OCI-LY7 (cell line): ENCODE measurements around the gene CD300H. TPM values are rescaled to one million over a fixed set of nuclear protein-coding genes. Genes with fewer than 3 reads are reported as not detected.

Experiments
- BruUV-seq: library from RNA; stranded (reverse); fragments of 400-500 nt; replicated peaks from 2 replicates; lab custom pipeline; 2021; lab: Mats Ljungman, UMichigan
- CTCF ChIA-PET: fragments of 300-600 bp; sonication (Branson Sonifier 250); formaldehyde crosslinking; loops from one replicate; lab custom pipeline; 2022; ENCODE audit warnings: antibody characterized with exemption; ENCODE audit not compliant: unreplicated experiment; lab: Charles Lee
- POLR2A ChIA-PET: fragments of 300-600 bp; sonication (Branson Sonifier 250); formaldehyde crosslinking; loops from one replicate; lab custom pipeline; 2022; ENCODE audit warnings: antibody characterized with exemption; lab: Charles Lee
- DNase-seq: peaks from one replicate; pipeline ENCODE4 v3.0.0-alpha.2; 2015; ENCODE audit warnings: low spot score
- H2AFZ ChIP-seq: fragments of 200-600 bp; sonication (generic), shearing (Covaris generic); 2 replicates; pipeline ENCODE4 v1.6.1; 2014; ENCODE audit warnings: mild to moderate bottlenecking, antibody characterized with exemption, low read length, moderate library complexity
- H3K27ac ChIP-seq: fragments of 200-600 bp; sonication (generic); 2 replicates; pipeline ENCODE4 v1.5.1; 2014; ENCODE audit warnings: mixed run types, low read depth, mild to moderate bottlenecking, moderate library complexity, low read length, inconsistent platforms; ENCODE audit not compliant: poor library complexity, severe bottlenecking
- H3K36me3 ChIP-seq: fragments of 200-600 bp; sonication (generic); 2 replicates; pipeline ENCODE4 v1.6.1; 2014; ENCODE audit warnings: mild to moderate bottlenecking, antibody characterized with exemption, low read length, moderate library complexity, mixed read lengths; ENCODE audit not compliant: insufficient read depth
- H3K4me1 ChIP-seq: fragments of 200-600 bp; sonication (generic); 2 replicates; pipeline ENCODE4 v1.5.1; 2014; ENCODE audit warnings: mild to moderate bottlenecking, low read length; ENCODE audit not compliant: insufficient read depth, poor library complexity, severe bottlenecking
- H3K4me2 ChIP-seq: fragments of 200-600 bp; sonication (generic); 2 replicates; pipeline ENCODE4 v1.6.1; 2014; ENCODE audit warnings: mild to moderate bottlenecking, low read length
- H3K4me3 ChIP-seq: fragments of 200-600 bp; sonication (generic); 2 replicates; pipeline ENCODE4 v1.5.1; 2014; ENCODE audit warnings: mild to moderate bottlenecking, low read depth, low read length; ENCODE audit not compliant: poor library complexity, severe bottlenecking
- H3K79me2 ChIP-seq: fragments of 200-600 bp; sonication (generic); 2 replicates; pipeline ENCODE4 v1.6.1; 2016; ENCODE audit warnings: low read depth, mild to moderate bottlenecking, low read length, moderate library complexity, mixed read lengths; ENCODE audit not compliant: insufficient read depth
- H3K9me2 ChIP-seq: fragments of 200-600 bp; sonication (generic); 2 replicates; pipeline ENCODE4 v1.6.1; 2016; ENCODE audit warnings: mild to moderate bottlenecking, low read length, mixed read lengths; ENCODE audit not compliant: insufficient read depth
- H3K9me3 ChIP-seq: fragments of 200-600 bp; sonication (generic); 2 replicates; pipeline ENCODE4 v1.6.1; 2014; ENCODE audit warnings: mild to moderate bottlenecking, mixed run types, low read length, mixed read lengths
- H4K20me1 ChIP-seq: fragments of 200-600 bp; sonication (generic); 2 replicates; pipeline ENCODE4 v1.6.1; 2014; ENCODE audit warnings: mild to moderate bottlenecking, antibody characterized with exemption, low read length, moderate library complexity, mixed read lengths; ENCODE audit not compliant: insufficient read depth
- CTCF ChIP-seq: fragments of 200-600 bp; sonication (generic); conservative IDR thresholded peaks from 2 replicates; pipeline ENCODE4 v1.5.1; 2014; ENCODE audit warnings: mild to moderate bottlenecking, antibody characterized with exemption, low read length, moderate library complexity, mixed read lengths
- EZH2phosphoT487 ChIP-seq: fragments of 200-600 bp; sonication (generic); IDR thresholded peaks from 2 replicates; pipeline ENCODE4 v1.6.1; 2018; ENCODE audit warnings: low read depth, borderline replicate concordance, mild to moderate bottlenecking, mixed run types, antibody characterized with exemption, low read length, moderate library complexity, mixed read lengths
- intact Hi-C: fragments of 100-400 bp; cut with micrococcal nuclease; formaldehyde crosslinking; loops from one replicate; pipeline ENCODE4 v1.10.0; 2022; ENCODE audit not compliant: unreplicated experiment
- total RNA-seq, 2 experiments: library from RNA; depleted of rRNA in 1 of 2; stranded (reverse); fragments of >200 nt in 1 of 2; shearing (Covaris generic) in 1 of 2; gene quantifications; 2 replicates each; pipeline ENCODE4 v1.2.3, GENCODE V29; 2014 to 2022

Gene CD300H
- total RNA-seq, 2 experiments from 2014 or later, result not detected

- Histone ChIP-seq H3K4me2 (no peak overlapping the region), H3K9me2 (no peaks in the 10 kb centered on the region), H3K4me1 (no peaks in the 10 kb centered on the region), H2AFZ (no peak overlapping the region), H3K36me3 (no peaks in the 10 kb centered on the region), H3K79me2 (no peaks in the 10 kb centered on the region), H4K20me1 (no peaks in the 10 kb centered on the region), H3K27ac (no peak overlapping the region), H3K9me3 (peaks cover 5% of the 10 kb centered on the region; the same call in 1 of the 2 replicates), H3K4me3 (no peak overlapping the region)
- ChIA-PET POLR2A (no interaction called here), CTCF (no interaction called here)
- intact Hi-C loops, result no loop called here
- DNase-seq, result no peak
- no TSS peak for BruUV-seq
- TF ChIP-seq EZH2phosphoT487 (no peak), CTCF (no peak)
Observed at GRCh38 chr17:74582633-74583032, 15.3 kb upstream of the CD300H start.

GRCh38 chr17:74579900-74580299 lies 12.6 kb upstream of the CD300H start:
- POLR2A ChIA-PET, result no interaction called here
- TF ChIP-seq EZH2phosphoT487 (no peak), CTCF (no peak)
- Histone ChIP-seq H3K9me2 (no peaks in the 10 kb centered on the region), H3K9me3 (peaks cover 4% of the 10 kb centered on the region; the same call in 1 of the 2 replicates), H3K79me2 (no peaks in the 10 kb centered on the region), H3K4me1 (no peaks in the 10 kb centered on the region), H3K27ac (no peak overlapping the region), H3K4me3 (no peak overlapping the region), H3K4me2 (no peak overlapping the region), H4K20me1 (no peaks in the 10 kb centered on the region), H2AFZ (no peak overlapping the region), H3K36me3 (no peaks in the 10 kb centered on the region)
- DNase-seq, result no peak
- BruUV-seq, result no TSS peak
- intact Hi-C loops, result no loop called here
- CTCF ChIA-PET, result no interaction called here

GRCh38 chr17:74578979-74579378 lies 11.7 kb upstream of the CD300H start:
- BruUV-seq, result no TSS peak
- CTCF ChIA-PET, result no interaction called here
- H3K36me3 ChIP-seq, result no peaks in the 10 kb centered on the region
- POLR2A ChIA-PET, result no interaction called here
- TF ChIP-seq EZH2phosphoT487 (no peak), CTCF (no peak)
- no peaks in the 10 kb centered on the region for H4K20me1 ChIP-seq
- intact Hi-C loops, result no loop called here
- no peaks in the 10 kb centered on the region for H3K79me2 ChIP-seq
- H3K4me2 ChIP-seq, result no peak overlapping the region
- H3K4me1 ChIP-seq, result no peaks in the 10 kb centered on the region
- no peak overlapping the region for H3K27ac ChIP-seq
- H3K4me3 ChIP-seq, result no peak overlapping the region
- no peak for DNase-seq
- H3K9me3 ChIP-seq, result no peaks in the 10 kb centered on the region
- no peaks in the 10 kb centered on the region for H3K9me2 ChIP-seq
- no peak overlapping the region for H2AFZ ChIP-seq
